Fibroblast of mammary gland (primary cell): ENCODE data around the gene POLDIP2.

Experiments used
- DNase-seq: peaks from one replicate; pipeline ENCODE4 v3.0.0-alpha.2; 2010; ENCODE audit warnings: low read depth
- H3K4me3 ChIP-seq: 2 replicates; pipeline ENCODE4 v1.5.1; 2011; ENCODE audit warnings: low read depth, mild to moderate bottlenecking, low read length, moderate library complexity; ENCODE audit not compliant: control insufficient read depth
- CTCF ChIP-seq: conservative IDR thresholded peaks from 2 replicates; pipeline ENCODE4 v1.5.1; 2011; ENCODE audit warnings: low read depth, low read length, inconsistent platforms; ENCODE audit not compliant: control insufficient read depth, insufficient read depth

Gene POLDIP2

GRCh38 chr17:28315846-28316705 is 41.3 kb downstream of the POLDIP2 start:
- no peak for DNase-seq
- no peak overlapping the region for H3K4me3 ChIP-seq
- TF ChIP-seq CTCF: no peak

DNA sequence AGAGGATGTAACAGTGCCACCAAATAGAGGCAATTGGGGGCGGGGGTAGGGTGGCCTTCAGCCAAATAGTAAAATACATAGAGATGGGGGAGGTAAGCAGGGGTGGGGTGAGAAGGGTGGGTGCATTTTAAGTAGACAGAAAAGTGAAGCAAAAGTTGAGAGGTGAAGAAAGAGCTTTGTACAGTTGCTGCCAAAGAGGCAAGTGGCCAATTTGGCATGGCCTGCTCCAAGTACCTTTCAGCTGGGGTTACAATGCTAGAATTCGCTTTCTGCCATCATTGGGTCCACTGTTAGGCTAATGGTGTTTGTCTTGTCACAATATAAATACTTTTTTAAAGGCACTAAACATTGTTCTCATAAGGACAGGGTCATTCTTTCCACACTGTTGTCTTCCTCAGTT is 43.5 kb downstream of the POLDIP2 start:
- DNase-seq: no peak
- TF ChIP-seq CTCF: no peak

GRCh38 chr17:28306954-28307401 is 50.3 kb downstream of the POLDIP2 start:
- DNase-seq: no peak
- TF ChIP-seq CTCF: no peak
- H3K4me3 ChIP-seq: no peak overlapping the region

More for the DNA sequence above, 43.5 kb downstream of the POLDIP2 start:
- H3K4me3 ChIP-seq: no peak overlapping the region

DNA sequence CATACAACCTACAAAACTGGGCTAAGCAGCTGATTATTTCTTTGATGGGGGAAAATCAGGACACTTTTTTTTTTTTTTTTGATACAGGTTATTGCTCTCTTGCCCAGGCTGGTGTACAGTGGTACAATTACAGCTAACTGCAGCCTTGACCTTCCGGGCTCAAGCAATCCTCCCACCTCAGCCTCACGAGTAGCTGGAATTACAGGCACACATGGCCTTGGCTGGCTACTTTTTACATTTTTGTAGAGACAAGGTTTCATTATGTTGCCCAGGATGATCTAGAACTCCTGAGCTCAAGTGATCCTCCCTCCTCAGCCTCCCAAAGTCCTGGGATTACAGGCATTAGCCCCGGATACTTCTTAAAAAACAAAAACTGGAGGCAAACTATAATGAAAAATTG is 58.9 kb downstream of the POLDIP2 start:
- TF ChIP-seq CTCF: no peak
- no peak for DNase-seq

More for the DNA sequence above, 58.9 kb downstream of the POLDIP2 start:
- no peak overlapping the region for H3K4me3 ChIP-seq
